GM19099 (cell line): Measurements from ENCODE around the gene ST6GAL1.

Source experiments
- POLR2A ChIP-seq: IDR thresholded peaks from 3 replicates; pipeline ENCODE4 v1.6.1; 2011; ENCODE audit warnings: low read depth; ENCODE audit not compliant: insufficient read length; ENCODE audit errors: extremely low read depth

ST6GAL1 gene

GRCh38 chr3:187103251-187103650 is 172.9 kb downstream of the ST6GAL1 start:
- no peak for TF ChIP-seq POLR2A

- TF ChIP-seq POLR2A, result no peak
Observed at GRCh38 chr3:187104342-187104741, 174.0 kb downstream of the ST6GAL1 start.

GRCh38 chr3:187104933-187105332 is 174.6 kb downstream of the ST6GAL1 start:
- no peak for TF ChIP-seq POLR2A

- no peak for TF ChIP-seq POLR2A
Observed at GRCh38 chr3:187105700-187106099, 175.4 kb downstream of the ST6GAL1 start.

GRCh38 chr3:187107989-187108388 is 177.7 kb downstream of the ST6GAL1 start:
- TF ChIP-seq POLR2A, result no peak

GRCh38 chr3:187110156-187110555 is 179.8 kb downstream of the ST6GAL1 start:
- TF ChIP-seq POLR2A, result no peak

- TF ChIP-seq POLR2A, result no peak
Observed at GRCh38 chr3:187112934-187113793, 182.8 kb downstream of the ST6GAL1 start.

GRCh38 chr3:187114511-187114910 is 184.2 kb downstream of the ST6GAL1 start:
- TF ChIP-seq POLR2A, result no peak

GRCh38 chr3:187120326-187120725 is 190.0 kb downstream of the ST6GAL1 start:
- no peak for TF ChIP-seq POLR2A

GRCh38 chr3:187122261-187122660 is 191.9 kb downstream of the ST6GAL1 start:
- TF ChIP-seq POLR2A, result no peak

GRCh38 chr3:187125319-187126031 is 195.1 kb downstream of the ST6GAL1 start:
- TF ChIP-seq POLR2A, result no peak
